Endothelial cell of umbilical vein (primary cell): ENCODE data around the gene DRD1. TPM values are rescaled to one million over a fixed set of nuclear protein-coding genes. Genes with fewer than 3 reads are reported as not detected.

Source experiments
- BruUV-seq: library from RNA; stranded (reverse); fragments of 400-500 nt; replicated peaks from 2 replicates; lab custom pipeline; 2021; lab: Mats Ljungman, UMichigan
- CTCF ChIA-PET: fragments of 300-600, 350-600 bp; sonication (Branson Sonifier 250); formaldehyde crosslinking; loops from one replicate; lab custom pipeline; 2021; ENCODE audit warnings: antibody characterized with exemption, inconsistent platforms; lab: Charles Lee
- POLR2A ChIA-PET: fragments of 300-600, 350-600 bp; sonication (Branson Sonifier 250); formaldehyde crosslinking; loops from one replicate; lab custom pipeline; 2021; ENCODE audit warnings: antibody characterized with exemption, inconsistent platforms; lab: Charles Lee
- DNase-seq: peaks from one replicate; pipeline ENCODE4 v3.0.0-alpha.2; 2011; ENCODE audit warnings: low read depth, low spot score
- FAIRE-seq: peaks from 2 replicates; lab custom pipeline; 2011; peaks lifted over from hg19 to GRCh38; lab: Jason Lieb, UNC
- H2AFZ ChIP-seq: 2 replicates; pipeline ENCODE4 v1.6.0; 2012; ENCODE audit warnings: low read depth, low read length, control low read depth, inconsistent platforms
- H3K27ac ChIP-seq: 2 replicates; pipeline ENCODE4 v1.5.1; 2011; ENCODE audit warnings: low read depth, mild to moderate bottlenecking, control low read depth, low read length, moderate library complexity; ENCODE audit not compliant: insufficient read depth
- H3K27me3 ChIP-seq, 2 experiments: 2 replicates each; pipeline versions ENCODE4 v1.6.0 to v1.6.1; 2011; ENCODE audit warnings: low read length in 2 of 2, mixed read lengths in 1 of 2; ENCODE audit not compliant: control insufficient read depth in 2 of 2, insufficient read depth in 2 of 2
- H3K36me3 ChIP-seq, 2 experiments: 2 replicates in 1 of 2; 3 replicates in 1 of 2; pipeline ENCODE4 v1.5.1; 2011; ENCODE audit warnings: low read length in 2 of 2, mild to moderate bottlenecking in 1 of 2, moderate library complexity in 1 of 2; ENCODE audit not compliant: control insufficient read depth in 2 of 2, insufficient read depth in 2 of 2; ENCODE audit errors: extremely low read depth in 1 of 2
- H3K4me1 ChIP-seq: 3 replicates; pipeline ENCODE4 v1.5.1; 2011; ENCODE audit warnings: mild to moderate bottlenecking, low read length; ENCODE audit not compliant: control insufficient read depth, insufficient read depth; ENCODE audit errors: extremely low read depth
- H3K4me2 ChIP-seq: 2 replicates; pipeline ENCODE4 v1.6.1; 2011; ENCODE audit warnings: low read length, control low read depth, mixed read lengths; ENCODE audit not compliant: insufficient read depth
- H3K4me3 ChIP-seq, 3 experiments: fragments of 200-600 bp in 1 of 3; sonication (generic), shearing (Covaris generic) in 1 of 3; replicated peaks in 1 of 3; 2 replicates each; pipeline ENCODE4 v1.5.1; 2011 to 2016; ENCODE audit warnings: control low read depth in 3 of 3, low read length in 3 of 3, mild to moderate bottlenecking in 2 of 3, inconsistent platforms in 1 of 3, low read depth in 1 of 3, moderate library complexity in 1 of 3; ENCODE audit not compliant: insufficient read depth in 1 of 3
- H3K79me2 ChIP-seq: 2 replicates; pipeline ENCODE4 v1.6.0; 2012; ENCODE audit warnings: low read length, inconsistent platforms; ENCODE audit not compliant: control insufficient read depth, insufficient read depth
- H3K9ac ChIP-seq: replicated peaks from 2 replicates; pipeline ENCODE3; 2011; ENCODE audit warnings: low read length, control low read depth; ENCODE audit not compliant: insufficient read depth; ENCODE audit errors: extremely low read depth
- H3K9me1 ChIP-seq: replicated peaks from 3 replicates; pipeline ENCODE4 v1.6.0; 2011; ENCODE audit warnings: mild to moderate bottlenecking, low read length; ENCODE audit not compliant: control insufficient read depth, insufficient read depth; ENCODE audit errors: extremely low read depth
- H3K9me3 ChIP-seq: replicated peaks from 2 replicates; pipeline ENCODE4 v1.5.1; 2012; ENCODE audit warnings: low read length, inconsistent platforms; ENCODE audit not compliant: control insufficient read depth, insufficient read depth
- H4K20me1 ChIP-seq: replicated peaks from 2 replicates; pipeline ENCODE3; 2011; ENCODE audit warnings: mild to moderate bottlenecking, low read length; ENCODE audit not compliant: control insufficient read depth, insufficient read depth; ENCODE audit errors: extremely low read depth
- CTCF ChIP-seq, 2 donors: IDR thresholded peaks; 1 replicate in 1 of 2; 2 replicates in 1 of 2; pipeline ENCODE4 v1.5.1; 2011; ENCODE audit warnings: low read length in 2 of 2, mild to moderate bottlenecking in 2 of 2, moderate library complexity in 2 of 2, control low read depth in 1 of 2, inconsistent platforms in 1 of 2, low read depth in 1 of 2; ENCODE audit not compliant: insufficient read depth in 1 of 2; ENCODE audit errors: extremely low read depth in 1 of 2
- EZH2 ChIP-seq: IDR thresholded peaks from 2 replicates; pipeline ENCODE4 v1.6.1; 2012; ENCODE audit warnings: borderline replicate concordance, low read depth, mild to moderate bottlenecking, moderate library complexity, low read length, inconsistent platforms; ENCODE audit not compliant: severe bottlenecking
- JUN ChIP-seq: IDR thresholded peaks from 2 replicates; pipeline ENCODE4 v1.6.1; 2011; ENCODE audit warnings: borderline replicate concordance, low read depth; ENCODE audit not compliant: insufficient read length, insufficient read depth
- MAX ChIP-seq: IDR thresholded peaks from 2 replicates; pipeline ENCODE4 v1.6.1; 2011; ENCODE audit not compliant: insufficient read depth, insufficient read length
- POLR2A ChIP-seq: IDR thresholded peaks from 2 replicates; pipeline ENCODE4 v1.6.1; 2012; ENCODE audit warnings: low read depth, mild to moderate bottlenecking, control low read depth, low read length
- POLR2AphosphoS5 ChIP-seq: IDR thresholded peaks from 2 replicates; pipeline ENCODE4 v1.6.1; 2012; ENCODE audit warnings: low read depth, mild to moderate bottlenecking, control low read depth, low read length, moderate library complexity; ENCODE audit not compliant: insufficient read depth
- dilution Hi-C: fragments of 300-500 bp; cut with MboI; formaldehyde crosslinking; loops from one replicate; pipeline ENCODE4 v1.15.0; 2019; ENCODE audit warnings: low sequenced_read_pairs; ENCODE audit not compliant: extremely low pct_ligation_motif_present
- intact Hi-C: fragments of 100-400 bp; cut with micrococcal nuclease; formaldehyde crosslinking; loops from one replicate; pipeline ENCODE4 v1.10.0; 2022
- polyA plus RNA-seq, 4 experiments: library from polyadenylated mRNA; depleted of rRNA in 3 of 4; stranded (reverse) in 3 of 4; unstranded in 1 of 4; fragments of >200 nt; gene quantifications; 2 replicates each; pipeline versions ENCODE4 v1.2.1 to v1.2.3, GENCODE V29; 2011 to 2012; ENCODE audit warnings: missing spikeins in 1 of 4
- total RNA-seq: library from RNA; stranded (reverse); gene quantifications from 2 replicates; pipeline ENCODE4 v1.2.3, GENCODE V29; 2021

DRD1 gene
- total and polyA plus RNA-seq, 2 donors (not counting 3 experiments of a cell fraction or from before 2014, with no cell fraction given) = not detected

- FAIRE-seq (peak; percentile 44), DNase-seq (no peak)
- ChIA-PET CTCF (interaction anchor here (1.2 kb wide), 1 partner anchor 20 kb away, joined by 3 read pairs; no protein-coding TSS in a partner anchor), POLR2A (no interaction called here)
- BruUV-seq = no TSS peak
- Histone ChIP-seq H3K9ac (no peak overlapping the region), H3K27me3 (no peaks in the 10 kb centered on the region), H3K36me3 (peaks cover 2 to 5% of the 10 kb centered on the region in 2 experiments), H3K4me1 (peaks cover 7% of the 10 kb centered on the region), H4K20me1 (peaks cover 4% of the 10 kb centered on the region), H3K4me2 (no peak overlapping the region), H3K27ac (no peak overlapping the region), H3K9me1 (no peaks in the 10 kb centered on the region), H3K9me3 (no peaks in the 10 kb centered on the region), H3K4me3 (no peak overlapping the region), H2AFZ (no peak overlapping the region), H3K79me2 (peaks cover 98% of the 10 kb centered on the region)
- dilution Hi-C loops (no loop called here), intact Hi-C loops (no loop called here)
- TF ChIP-seq EZH2 (no peak), CTCF (IDR thresholded peaks at IDR 0.05; ENCODE audit: extremely low read depth in 1 of 2, insufficient read depth in 1 of 2, low read depth in 1 of 2, low read length in 2 of 2) (no peak), MAX (no peak), JUN (no peak), POLR2A (no peak), POLR2AphosphoS5 (no peak)
Measured at GRCh38 chr5:175484829-175485228, 40.8 kb upstream of the DRD1 start.
